HG02798 (cell line): ENCODE measurements around the gene C5orf58.
A peak's percentile ranks its signal among the peaks of the same experiment; 100 is the strongest.

Source experiments
- ATAC-seq: cut with Tn5 transposase; IDR thresholded peaks from one replicate; pipeline ENCODE4 v1.9.1; 2021; ENCODE audit warnings: mild to moderate bottlenecking; ENCODE audit not compliant: unreplicated experiment, poor library complexity

The C5orf58 gene

DNA sequence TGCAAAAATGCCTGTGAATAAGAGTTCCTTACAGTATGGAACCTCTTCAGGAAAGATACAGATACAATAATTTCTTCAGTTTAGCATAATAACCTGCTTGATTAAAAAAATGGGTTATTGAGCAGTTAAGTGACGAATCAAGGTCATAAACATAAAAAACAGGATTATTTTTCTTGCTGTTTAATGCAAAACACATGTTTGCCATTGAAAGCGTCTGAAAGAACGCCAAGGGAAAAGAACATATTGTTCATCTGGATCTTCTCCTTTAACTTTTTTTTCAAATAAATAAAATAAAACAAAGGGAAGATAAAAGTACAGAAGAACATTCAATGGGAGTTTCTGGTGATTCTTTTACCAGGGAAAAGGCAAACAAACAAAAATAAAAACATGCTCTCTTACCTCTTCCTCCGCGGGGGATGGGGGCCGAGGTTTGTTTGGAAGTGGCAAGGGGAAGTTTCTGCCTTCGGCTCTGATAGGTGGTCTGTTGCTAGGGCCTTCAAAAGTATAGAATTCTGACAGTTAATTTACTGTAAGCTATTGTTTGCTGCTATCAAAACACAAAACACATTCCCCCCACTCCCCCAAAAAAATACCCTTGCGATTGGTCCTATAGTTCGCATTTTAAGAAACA, 20.1 kb downstream of the C5orf58 start:
- no peak for ATAC-seq

DNA sequence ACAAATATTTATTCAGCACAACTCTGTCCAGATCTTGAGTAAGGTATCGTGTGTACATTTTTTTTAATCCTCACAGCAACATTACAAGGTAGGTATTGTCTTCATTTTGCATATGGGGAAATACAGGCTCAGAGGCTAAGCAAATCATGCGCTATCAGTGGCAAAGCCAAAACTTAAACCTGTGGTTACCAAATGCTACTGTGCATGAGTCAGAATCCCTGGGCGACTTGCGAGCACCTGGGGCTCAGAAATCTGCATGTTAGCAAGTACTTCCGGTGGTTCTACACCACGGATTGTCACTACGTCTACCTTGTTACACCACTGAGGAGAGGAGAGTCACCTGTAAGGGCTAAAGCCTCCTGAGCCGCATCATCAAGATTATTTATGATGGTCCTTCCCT, 21.3 kb downstream of the C5orf58 start:
- ATAC-seq: peak; percentile 95

DNA sequence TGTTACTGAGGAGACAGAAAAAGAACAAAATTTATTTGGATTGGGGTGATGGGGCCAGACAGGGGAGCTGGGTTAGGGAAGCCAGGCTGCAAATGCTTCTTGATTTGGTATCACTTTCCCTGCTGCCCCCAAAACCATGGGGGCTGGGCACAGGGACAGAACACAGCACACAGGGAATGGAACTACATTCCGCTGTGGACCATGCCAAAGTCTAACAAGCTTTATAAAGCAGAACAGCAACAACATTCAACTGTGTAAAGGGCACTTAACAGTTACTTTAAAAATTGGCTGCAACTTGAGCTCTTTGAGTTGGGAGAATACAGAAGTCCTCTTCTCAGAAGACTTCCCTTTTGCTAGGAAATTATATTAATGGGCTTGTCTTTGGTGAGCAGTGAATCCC, 23.8 kb downstream of the C5orf58 start:
- ATAC-seq: no peak

DNA sequence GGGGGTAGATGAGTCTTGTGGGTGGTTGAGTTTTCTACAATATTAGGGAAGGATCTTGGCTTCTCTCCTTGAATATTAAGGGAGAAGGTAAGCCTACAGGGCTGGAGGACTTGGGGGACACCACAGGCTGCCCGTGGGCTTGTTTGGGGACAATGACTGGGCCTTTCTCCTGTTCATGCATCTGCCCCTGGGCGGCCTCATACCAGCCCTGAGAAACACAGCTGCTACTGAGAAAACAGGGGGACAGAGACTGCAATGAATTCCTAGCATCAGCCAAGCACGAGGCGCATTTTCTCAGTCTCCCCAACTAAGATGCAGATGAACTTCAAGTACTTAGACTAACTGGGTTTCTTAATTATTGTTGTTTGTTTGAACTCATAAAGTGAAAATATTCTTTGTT, 24.6 kb downstream of the C5orf58 start:
- no peak for ATAC-seq

DNA sequence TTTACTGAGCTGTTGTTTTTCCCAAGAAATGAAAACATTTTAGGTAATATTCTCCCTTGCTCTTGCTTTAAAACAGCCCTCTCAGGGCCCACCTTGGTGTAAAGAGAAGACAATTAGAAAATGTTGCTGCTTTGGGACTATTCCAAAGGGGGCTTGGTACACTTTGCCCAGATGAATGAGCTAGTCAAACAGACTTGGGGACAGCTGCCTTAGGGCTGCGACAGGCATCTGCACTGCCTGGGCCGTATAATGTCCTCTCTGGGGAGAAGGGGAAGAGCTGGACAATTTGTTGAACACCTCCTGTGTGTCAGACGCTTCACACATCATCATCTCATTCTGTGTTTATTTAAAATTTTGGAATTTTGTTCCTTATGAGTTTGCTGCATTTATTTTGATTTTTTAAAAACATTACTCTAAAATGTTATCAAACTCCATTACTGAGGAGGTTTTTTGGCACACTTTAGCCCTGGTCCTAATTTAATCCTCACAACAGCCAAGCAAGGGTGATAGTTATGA, 28.8 kb downstream of the C5orf58 start:
- no peak for ATAC-seq

DNA sequence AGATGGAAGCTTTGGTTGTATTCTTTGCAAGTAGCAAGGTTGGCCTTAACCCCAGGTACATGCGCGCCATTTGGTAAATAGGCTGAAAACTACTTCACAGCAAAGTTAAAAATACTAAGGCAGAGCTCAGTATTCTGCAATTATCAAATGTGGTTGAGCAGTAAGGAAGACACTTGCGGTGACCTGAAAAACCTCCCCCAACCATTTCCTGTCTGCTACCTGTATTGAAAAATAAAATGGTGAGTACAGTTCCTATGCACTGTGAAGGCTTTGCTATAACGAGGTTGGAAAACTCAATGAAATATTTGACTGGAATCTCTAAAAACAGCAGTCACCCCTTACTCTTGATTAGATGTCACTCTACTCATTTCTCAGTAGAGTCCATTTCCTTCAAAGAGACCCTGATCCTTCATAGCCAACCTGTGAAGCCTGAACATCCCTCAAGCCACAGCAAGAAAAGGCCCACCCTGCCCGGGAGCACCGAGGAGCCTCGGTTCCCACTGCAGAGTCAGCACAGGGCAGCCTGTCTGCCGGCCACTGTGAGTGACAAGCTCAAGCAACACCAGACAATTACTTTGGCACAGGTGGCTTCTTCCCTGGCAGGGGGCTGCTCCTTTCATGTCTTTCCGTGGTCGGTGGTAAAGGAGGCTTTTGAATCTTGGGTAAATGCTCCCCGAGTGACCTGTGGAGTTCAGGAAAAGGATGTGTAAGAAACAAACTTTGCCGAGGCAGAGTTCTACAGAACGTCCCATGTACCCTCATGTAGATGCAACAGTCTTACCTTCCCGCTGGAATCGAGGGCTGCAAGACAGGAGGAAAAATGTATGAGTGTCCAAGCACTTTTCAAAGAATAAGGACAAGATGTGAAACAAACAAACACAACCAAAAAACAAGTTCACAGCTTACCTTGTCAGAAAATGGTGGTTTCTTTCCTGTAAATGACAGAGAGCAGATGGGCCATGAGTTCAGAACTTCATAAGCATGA, 29.6 kb downstream of the C5orf58 start:
- ATAC-seq: no peak

DNA sequence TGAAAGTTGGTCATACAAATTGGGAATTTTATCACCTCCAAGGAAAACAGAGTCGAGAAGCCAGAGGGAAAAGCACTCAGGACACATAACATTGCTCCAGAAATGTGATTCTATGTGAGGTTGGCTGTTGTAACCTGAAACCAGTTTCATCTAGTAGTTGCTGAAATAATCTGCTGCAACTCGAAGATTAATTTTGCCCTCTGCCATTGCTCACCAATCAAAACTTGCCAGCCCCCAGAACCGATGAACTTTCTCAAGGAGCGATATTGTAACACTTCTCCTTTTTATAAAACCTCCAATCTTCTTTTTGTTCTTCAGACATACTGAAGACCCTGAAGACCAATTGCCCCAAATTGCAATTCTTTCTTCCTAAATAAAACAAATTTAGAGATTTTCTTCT, 31.1 kb downstream of the C5orf58 start:
- ATAC-seq: no peak

DNA sequence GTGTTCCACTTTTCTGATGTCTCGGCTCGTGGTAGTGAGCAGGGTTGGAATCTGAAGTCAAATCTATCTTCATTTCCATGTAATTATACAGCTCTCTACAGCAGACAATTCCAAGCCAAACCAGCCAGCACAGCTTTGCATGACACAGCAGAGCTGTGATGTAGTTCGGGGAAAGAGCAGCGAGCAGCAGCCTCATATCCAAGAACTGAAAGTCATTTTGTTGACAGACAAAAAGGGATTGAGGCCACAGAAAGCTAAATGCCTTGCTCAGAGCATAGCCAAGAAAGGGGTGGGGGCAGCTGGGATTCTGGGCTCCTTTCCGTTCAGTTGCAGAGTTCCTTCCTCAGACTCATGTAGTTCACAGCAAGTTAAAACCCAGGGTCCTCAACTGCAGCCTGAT, 32.7 kb downstream of the C5orf58 start:
- no peak for ATAC-seq

DNA sequence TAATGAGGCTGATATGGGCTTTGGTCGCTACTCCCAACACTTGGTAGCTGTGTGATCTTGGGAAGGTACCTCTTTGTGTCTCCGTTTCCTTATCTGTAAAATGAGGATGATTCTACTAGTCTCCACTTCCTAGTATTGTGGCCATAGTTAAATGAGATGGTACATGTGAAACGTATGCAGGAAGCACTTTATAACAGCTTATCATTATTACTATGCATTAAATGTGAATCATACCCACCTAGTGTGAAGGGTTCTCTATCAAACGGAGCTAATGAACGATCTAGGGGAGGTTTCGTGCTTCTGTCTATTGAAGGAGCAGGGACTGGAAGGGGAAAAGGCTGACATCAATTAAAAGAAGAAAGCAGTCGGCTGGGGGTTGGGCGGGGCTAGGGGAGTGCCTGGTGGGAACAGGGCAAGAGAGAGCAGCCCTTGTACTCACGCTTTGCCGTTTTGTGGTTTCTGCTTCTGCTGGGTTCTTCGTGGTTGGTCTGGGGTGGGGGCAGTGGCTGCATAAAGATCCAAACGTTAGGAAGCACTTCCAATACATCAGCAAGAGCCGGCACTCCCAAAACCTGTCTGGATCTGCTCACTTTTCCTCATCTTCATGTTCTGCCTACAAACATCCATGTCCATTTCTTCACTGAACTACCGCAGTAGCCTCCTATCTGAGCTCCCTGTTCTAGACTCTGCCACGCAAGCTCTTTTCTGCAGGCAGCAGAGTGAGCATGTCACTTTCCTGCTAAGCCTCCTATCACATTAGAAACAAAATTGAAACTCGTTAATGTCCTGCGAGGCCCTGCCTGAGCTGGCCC, 34.0 kb downstream of the C5orf58 start:
- ATAC-seq: no peak

DNA sequence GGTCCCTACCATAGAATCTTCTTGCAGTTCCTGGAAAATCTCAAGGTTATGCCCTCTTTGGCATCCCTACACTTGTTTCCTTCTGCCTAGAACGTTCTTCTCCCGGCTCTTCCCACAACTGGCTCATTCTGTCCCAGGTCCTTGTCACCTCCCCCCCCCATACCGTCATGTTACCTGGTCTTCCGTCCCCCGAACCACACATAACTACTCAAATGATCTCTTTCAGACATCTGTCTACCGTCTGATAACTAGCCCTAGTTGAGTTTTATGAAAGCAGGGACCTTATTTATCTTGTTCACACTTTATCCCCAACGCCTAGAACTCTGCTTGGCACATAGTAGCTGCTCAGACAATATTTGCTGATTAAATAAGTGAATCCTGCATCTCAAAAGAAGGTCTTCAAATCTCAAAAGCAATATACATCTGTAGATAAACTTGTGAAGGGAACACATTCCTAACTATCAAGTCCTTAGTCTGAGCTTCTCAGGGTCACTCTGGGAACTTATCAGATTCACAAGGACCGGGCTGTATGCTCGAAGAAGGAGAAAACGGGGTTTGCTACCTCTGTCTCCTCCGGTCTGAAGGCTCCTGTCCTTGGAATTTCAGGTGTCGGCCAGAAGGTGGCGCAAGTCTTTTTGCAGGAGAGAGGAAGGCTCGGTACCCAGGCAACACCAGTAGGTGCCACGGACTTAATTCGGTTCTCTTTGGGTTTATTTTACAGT, 34.8 kb downstream of the C5orf58 start:
- ATAC-seq: peak; percentile 81

DNA sequence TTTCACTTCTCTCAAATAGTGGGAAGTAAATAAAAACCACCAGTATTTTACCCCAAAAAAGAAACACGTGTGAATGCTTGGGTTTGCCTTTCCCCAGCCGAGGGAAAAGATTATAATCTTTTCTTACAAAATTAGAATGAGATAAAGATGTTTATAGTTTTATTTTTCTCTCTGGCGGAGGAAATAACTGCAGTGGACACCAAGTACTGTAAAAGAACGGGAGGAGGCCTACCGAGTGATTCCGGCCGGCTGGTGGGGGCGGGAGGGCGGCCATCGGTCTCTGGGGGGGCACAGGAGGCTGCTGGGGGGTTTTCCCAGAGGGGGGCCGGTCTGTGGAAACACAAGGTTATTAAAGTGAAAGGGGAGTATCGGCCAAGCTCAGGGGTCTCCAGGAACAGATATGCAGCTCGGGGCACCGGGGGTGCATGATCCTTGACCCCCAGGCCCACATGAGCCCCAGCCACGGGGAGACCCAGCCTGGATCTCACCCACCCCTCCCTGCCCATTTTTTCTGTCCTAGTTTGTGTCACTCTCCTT, 35.4 kb downstream of the C5orf58 start:
- no peak for ATAC-seq

DNA sequence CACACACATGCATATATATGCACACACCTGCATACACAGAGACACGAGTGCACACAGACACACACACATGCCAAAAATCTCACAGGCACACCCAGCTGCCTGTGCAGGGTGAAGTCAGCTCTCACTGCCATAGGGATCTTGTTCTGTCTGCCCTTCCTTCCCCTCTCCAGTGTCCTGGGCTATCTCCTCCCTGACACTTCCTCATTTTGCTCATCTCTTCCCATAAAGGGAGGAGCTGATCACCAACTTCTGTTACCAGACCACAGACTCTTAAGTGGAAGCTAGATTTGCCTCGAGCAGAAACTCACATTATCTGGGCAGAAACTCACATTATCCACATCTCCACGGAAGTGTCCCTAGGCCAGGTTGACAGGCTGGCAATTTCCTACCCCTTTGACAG, 36.1 kb downstream of the C5orf58 start:
- no peak for ATAC-seq

DNA sequence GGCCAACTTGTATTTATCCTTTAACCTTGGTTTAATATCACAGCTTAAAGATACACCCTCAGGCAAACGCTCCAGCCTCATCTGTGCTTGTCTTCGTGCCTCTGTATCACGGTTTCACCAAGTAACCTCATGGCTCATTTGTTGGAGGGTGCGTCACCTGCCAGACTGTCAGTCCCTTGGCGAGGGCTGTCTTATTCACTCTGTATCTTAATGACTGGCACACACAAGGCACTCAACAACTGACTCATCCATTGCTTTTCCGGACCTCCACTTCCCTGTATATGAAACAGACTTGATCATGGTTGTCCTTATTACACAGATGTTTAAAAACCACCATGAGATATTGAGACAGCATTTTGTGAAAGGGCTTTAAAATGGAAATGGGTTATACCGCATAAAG, 36.8 kb downstream of the C5orf58 start:
- ATAC-seq: no peak

DNA sequence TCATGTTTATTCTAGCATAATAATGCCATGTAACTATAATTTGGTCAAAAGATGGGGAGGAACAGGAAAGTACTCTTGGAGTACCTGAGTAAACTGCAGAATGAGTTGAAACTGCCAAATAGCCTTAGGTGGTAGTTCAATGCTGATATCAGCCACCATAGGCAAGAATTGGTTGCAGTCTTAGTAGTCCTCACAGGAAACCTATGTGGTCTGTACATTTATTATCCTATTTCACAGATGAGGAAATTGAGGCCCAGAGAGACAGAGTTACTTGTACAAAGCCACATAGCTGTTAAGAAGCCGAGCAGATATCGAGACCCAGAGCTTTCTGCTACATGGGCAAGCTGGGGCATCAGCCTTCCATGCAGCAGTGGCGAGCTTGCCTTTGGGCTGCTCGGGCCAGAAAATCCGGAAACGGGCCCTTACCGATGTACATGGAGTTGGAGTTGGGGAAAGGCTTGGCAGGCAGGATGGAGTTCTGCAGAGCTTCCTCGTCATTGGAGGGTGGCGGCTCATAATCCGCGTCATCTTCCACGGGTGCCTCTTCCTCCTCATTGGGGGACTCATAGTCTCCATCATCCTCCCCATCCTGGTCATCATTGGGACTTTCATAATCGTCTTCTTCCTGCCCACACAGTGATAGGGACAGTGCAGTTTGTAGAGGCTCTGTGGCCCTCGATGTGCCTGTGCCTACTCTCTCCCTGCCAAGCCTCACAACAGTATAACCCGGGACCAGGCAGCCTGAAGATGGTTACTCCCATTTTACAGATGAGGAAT, 37.7 kb downstream of the C5orf58 start:
- no peak for ATAC-seq

DNA sequence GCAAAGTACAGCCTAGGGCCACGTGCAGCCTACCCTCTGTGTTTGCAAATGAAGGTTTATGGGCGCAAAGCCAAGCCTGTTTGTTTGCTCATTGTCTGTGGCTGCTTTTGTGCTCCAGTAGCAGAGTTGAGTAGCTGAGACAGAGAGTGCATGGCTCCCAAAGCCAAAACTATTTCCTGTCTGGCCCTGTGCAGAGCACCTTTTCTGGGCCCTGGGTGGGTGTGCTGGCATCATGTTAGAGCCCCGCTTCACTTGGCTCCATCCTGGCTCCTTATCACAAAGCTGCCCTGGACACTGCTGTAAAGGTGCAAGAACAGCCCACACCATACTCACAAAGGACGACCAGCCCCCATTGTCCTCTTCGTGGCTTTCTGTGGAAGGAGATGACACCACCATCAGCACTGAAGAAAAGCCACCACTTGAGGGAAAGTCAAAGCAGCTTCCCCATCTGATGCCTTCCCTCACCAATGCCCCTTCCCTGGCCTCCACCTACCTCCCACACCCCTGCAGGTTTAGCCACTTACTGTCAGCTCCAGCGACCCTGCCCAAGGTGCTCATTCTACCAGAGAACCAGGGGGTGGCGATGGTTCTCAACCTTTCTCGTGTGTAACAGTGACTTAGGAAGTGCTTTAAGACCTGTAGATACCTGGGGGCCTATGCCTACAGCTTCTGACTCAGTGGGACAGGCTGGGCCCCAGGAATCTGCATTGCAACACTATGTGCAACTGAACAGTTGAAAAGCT, 41.4 kb downstream of the C5orf58 start:
- no peak for ATAC-seq

DNA sequence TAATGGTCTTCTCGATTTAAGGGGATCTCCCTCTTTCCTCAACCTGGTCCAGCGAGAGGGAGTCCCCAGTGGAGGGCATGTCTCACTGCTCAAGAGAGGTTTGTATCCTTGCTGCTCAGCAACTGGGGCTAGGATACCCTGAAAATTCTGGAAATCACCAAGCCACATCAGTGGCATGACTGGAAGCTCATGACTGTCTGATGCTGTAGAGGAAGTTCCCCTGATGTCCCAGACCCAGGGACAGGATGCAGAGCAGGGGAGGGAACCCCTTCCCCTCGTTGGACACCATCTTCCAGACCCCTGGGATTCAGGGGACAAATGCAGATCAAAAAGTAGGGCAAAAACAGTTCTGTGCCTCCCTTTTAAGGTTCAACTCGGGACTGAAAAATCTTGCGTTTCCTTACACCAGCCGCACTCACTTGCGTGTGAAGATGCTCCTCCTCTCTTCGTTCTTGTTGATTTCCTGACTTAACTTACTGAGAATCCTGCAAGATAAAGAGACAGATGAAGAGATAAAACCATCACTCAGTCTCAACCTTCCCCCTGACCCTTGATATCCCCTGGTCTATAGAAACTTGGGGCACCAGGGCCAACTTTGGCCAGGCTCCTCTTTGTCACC, 42.7 kb downstream of the C5orf58 start:
- no peak for ATAC-seq

DNA sequence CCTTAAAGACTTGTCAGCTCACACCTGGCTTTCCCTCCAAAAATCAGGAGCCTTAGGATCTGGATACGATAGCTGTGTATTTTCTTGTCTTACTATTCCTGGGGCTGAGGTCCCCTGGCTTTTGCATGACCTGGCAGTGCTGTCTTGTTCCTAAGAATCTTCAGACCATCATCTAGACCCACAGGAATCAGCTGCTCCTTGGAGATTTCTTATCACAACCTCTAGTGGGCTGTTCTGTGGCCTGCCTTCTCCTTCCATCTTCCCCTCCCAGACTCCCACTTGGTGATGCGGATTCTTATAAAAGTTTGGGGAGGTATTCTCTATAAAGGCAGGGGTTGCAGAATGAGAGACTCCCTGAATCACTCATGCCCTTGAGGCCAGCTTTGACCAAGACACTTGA, 43.4 kb downstream of the C5orf58 start:
- ATAC-seq: no peak

DNA sequence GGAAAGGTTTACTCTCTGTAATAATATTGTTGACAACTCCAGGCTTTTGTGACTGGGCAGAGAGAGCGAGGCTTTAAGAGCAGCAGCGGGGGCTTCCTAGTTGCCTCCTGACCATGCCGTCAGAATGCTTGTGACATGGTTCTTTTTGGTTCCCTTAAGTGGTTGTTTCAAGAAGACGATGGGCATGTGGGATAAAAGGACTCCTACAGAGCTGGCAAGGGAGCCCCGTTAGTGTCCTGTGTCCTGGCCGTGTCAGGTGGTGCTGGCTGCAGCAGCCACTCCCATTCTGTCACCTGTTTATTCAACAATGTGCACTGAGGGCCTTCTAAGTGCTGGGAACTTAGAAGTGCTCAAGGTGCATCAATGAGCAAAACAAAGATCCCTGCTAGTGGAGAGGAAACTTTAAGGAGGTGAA, 45.1 kb downstream of the C5orf58 start:
- no peak for ATAC-seq
